H9 (cell line): ENCODE measurements around the gene CDC26. TPM values are rescaled to one million over a fixed set of nuclear protein-coding genes. Genes with fewer than 3 reads are reported as not detected.

Experiments
- DNase-seq: peaks from one replicate; pipeline ENCODE4 v3.0.0-alpha.2; 2017
- H2AFZ ChIP-seq: one replicate; pipeline ENCODE4 v1.6.1; 2013; ENCODE audit warnings: mild to moderate bottlenecking, low read length, control low read depth, moderate library complexity
- H2AK5ac ChIP-seq: 2 replicates; pipeline ENCODE4 v1.6.1; 2013; ENCODE audit warnings: low read length, control low read depth, mixed read lengths; ENCODE audit not compliant: insufficient read length
- H2BK120ac ChIP-seq: one replicate; pipeline ENCODE4 v1.6.1; 2013; ENCODE audit warnings: low read depth, mild to moderate bottlenecking, low read length, control low read depth, inconsistent platforms; ENCODE audit not compliant: poor library complexity, severe bottlenecking
- H2BK12ac ChIP-seq: 2 replicates; pipeline ENCODE4 v1.6.1; 2013; ENCODE audit warnings: low read length, control low read depth, mixed read lengths, low read depth; ENCODE audit not compliant: insufficient read length
- H2BK15ac ChIP-seq: 2 replicates; pipeline ENCODE4 v1.6.1; 2013; ENCODE audit warnings: low read depth, low read length, control low read depth
- H2BK20ac ChIP-seq: one replicate; pipeline ENCODE4 v1.6.1; 2013; ENCODE audit warnings: low read depth, mild to moderate bottlenecking, low read length, control low read depth, inconsistent platforms; ENCODE audit not compliant: poor library complexity, severe bottlenecking
- H2BK5ac ChIP-seq: 2 replicates; pipeline ENCODE4 v1.6.1; 2013; ENCODE audit warnings: low read length, control low read depth, mixed read lengths; ENCODE audit not compliant: insufficient read length
- H3K14ac ChIP-seq: 2 replicates; pipeline ENCODE4 v1.6.1; 2013; ENCODE audit warnings: low read length, control low read depth; ENCODE audit not compliant: insufficient read depth
- H3K18ac ChIP-seq: 2 replicates; pipeline ENCODE4 v1.6.1; 2013; ENCODE audit warnings: low read depth, mild to moderate bottlenecking, mixed read lengths, low read length, control low read depth; ENCODE audit not compliant: insufficient read length
- H3K23ac ChIP-seq: 2 replicates; pipeline ENCODE4 v1.6.1; 2013; ENCODE audit warnings: low read length, control low read depth, mixed read lengths, low read depth; ENCODE audit not compliant: insufficient read length
- H3K23me2 ChIP-seq: 2 replicates; pipeline ENCODE4 v1.6.1; 2013; ENCODE audit warnings: low read depth, mild to moderate bottlenecking, mixed read lengths, low read length, control low read depth; ENCODE audit not compliant: insufficient read length, poor library complexity, severe bottlenecking
- H3K27ac ChIP-seq: 2 replicates; pipeline ENCODE4 v1.5.1; 2013; ENCODE audit warnings: low read length, control low read depth, mixed read lengths, low read depth; ENCODE audit not compliant: insufficient read length
- H3K27me3 ChIP-seq: 2 replicates; pipeline ENCODE4 v1.6.1; 2013; ENCODE audit warnings: low read length, control low read depth, inconsistent platforms; ENCODE audit not compliant: insufficient read depth
- H3K4ac ChIP-seq: 2 replicates; pipeline ENCODE4 v1.6.1; 2013; ENCODE audit warnings: low read depth, mild to moderate bottlenecking, control low read depth, inconsistent platforms, low read length, moderate library complexity
- H3K4me1 ChIP-seq: 2 replicates; pipeline ENCODE4 v1.6.1; 2013; ENCODE audit warnings: low read length, control low read depth, inconsistent platforms; ENCODE audit not compliant: insufficient read depth
- H3K4me2 ChIP-seq: 2 replicates; pipeline ENCODE4 v1.6.1; 2013; ENCODE audit warnings: low read length, control low read depth, mixed read lengths; ENCODE audit not compliant: insufficient read length, insufficient read depth
- H3K56ac ChIP-seq: 2 replicates; pipeline ENCODE4 v1.6.1; 2013; ENCODE audit warnings: low read depth, mild to moderate bottlenecking, mixed read lengths, low read length, control low read depth; ENCODE audit not compliant: insufficient read length
- H3K79me1 ChIP-seq: 2 replicates; pipeline ENCODE4 v1.6.1; 2013; ENCODE audit warnings: low read depth, mild to moderate bottlenecking, moderate library complexity, low read length, control low read depth, inconsistent platforms; ENCODE audit not compliant: insufficient read depth, poor library complexity, severe bottlenecking
- H3K79me2 ChIP-seq: 2 replicates; pipeline ENCODE4 v1.6.1; 2013; ENCODE audit warnings: low read length, control low read depth, inconsistent platforms; ENCODE audit not compliant: insufficient read depth
- H3K9ac ChIP-seq: 2 replicates; pipeline ENCODE4 v1.6.1; 2013; ENCODE audit warnings: low read length, control low read depth, mixed read lengths; ENCODE audit not compliant: insufficient read length; ENCODE audit errors: extremely low read depth
- H3K9me3 ChIP-seq: one replicate; pipeline ENCODE4 v1.6.1; 2013; ENCODE audit warnings: low read depth, low read length, inconsistent platforms; ENCODE audit not compliant: control insufficient read depth
- H3T11ph ChIP-seq: one replicate; pipeline ENCODE4 v1.6.1; 2013; ENCODE audit warnings: mild to moderate bottlenecking, low read length, control low read depth, inconsistent platforms
- H4K20me1 ChIP-seq: one replicate; pipeline ENCODE4 v1.6.1; 2013; ENCODE audit not compliant: control insufficient read depth, insufficient read length, insufficient read depth
- H4K5ac ChIP-seq: 2 replicates; pipeline ENCODE4 v1.6.1; 2013; ENCODE audit warnings: low read depth, mild to moderate bottlenecking, mixed read lengths, low read length, control low read depth; ENCODE audit not compliant: insufficient read length
- H4K8ac ChIP-seq: replicated peaks from 2 replicates; pipeline ENCODE4 v1.6.1; 2013; ENCODE audit warnings: low read length, control low read depth, mixed read lengths, low read depth; ENCODE audit not compliant: insufficient read length
- H4K91ac ChIP-seq: 2 replicates; pipeline ENCODE4 v1.6.1; 2013; ENCODE audit warnings: low read depth, mild to moderate bottlenecking, moderate library complexity, mixed read lengths, low read length, control low read depth; ENCODE audit not compliant: insufficient read length
- H3K27ac Mint-ChIP-seq, 3 experiments: 2 replicates in 2 of 3; 3 replicates in 1 of 3; pipeline ENCODE4 v1.8.0; 2020 to 2021; ENCODE audit warnings: mixed read lengths in 3 of 3, mild to moderate bottlenecking in 1 of 3, moderate library complexity in 1 of 3
- H3K27me3 Mint-ChIP-seq: 2 replicates; pipeline ENCODE4 v1.8.0; 2021; ENCODE audit warnings: low read depth, mild to moderate bottlenecking, moderate library complexity, mixed read lengths
- H3K36me3 Mint-ChIP-seq, 3 experiments: 2 replicates in 2 of 3; 3 replicates in 1 of 3; pipeline ENCODE4 v1.8.0; 2020 to 2021; ENCODE audit warnings: low read depth in 3 of 3, mixed read lengths in 3 of 3; ENCODE audit not compliant: insufficient read depth in 1 of 3
- H3K4me1 Mint-ChIP-seq, 2 experiments: 2 replicates each; pipeline ENCODE4 v1.8.0; 2020; ENCODE audit warnings: mixed read lengths in 2 of 2
- H3K4me3 Mint-ChIP-seq, 2 experiments: 2 replicates in 1 of 2; 3 replicates in 1 of 2; pipeline ENCODE4 v1.8.0; 2020 to 2021; ENCODE audit warnings: mild to moderate bottlenecking in 2 of 2, mixed read lengths in 2 of 2, moderate library complexity in 1 of 2
- H3K9me3 Mint-ChIP-seq, 2 experiments: 2 replicates in 1 of 2; 3 replicates in 1 of 2; pipeline ENCODE4 v1.8.0; 2020; ENCODE audit warnings: mild to moderate bottlenecking in 2 of 2, mixed read lengths in 2 of 2, moderate library complexity in 1 of 2
- WGBS: extraction: QIAGEN DNeasy Blood & Tissue Kit; methylation state at CpG from one replicate; pipeline ENCODE4 v1.1.7; 2013; ENCODE audit warnings: missing lambda C conversion rate, low lambda C conversion rate, mixed read lengths; ENCODE audit not compliant: insufficient read length; ENCODE audit errors: extremely low coverage; 5-methylcytosine and 5-hydroxymethylcytosine counted together
- total RNA-seq: library from RNA; stranded (reverse); gene quantifications from 2 replicates; pipeline ENCODE4 v1.2.1, GENCODE V29; 2021
- TF ChIP-seq, protein P1 (sequence below): fragments of 200-600 bp; sonication (generic); conservative IDR thresholded peaks from 3 replicates; pipeline ENCODE4 v1.8.0; 2021; ENCODE audit warnings: antibody characterized with exemption, mild to moderate bottlenecking

The CDC26 gene
- total RNA-seq, 1 experiment from 2014 or later: 38.6 TPM

DNA sequence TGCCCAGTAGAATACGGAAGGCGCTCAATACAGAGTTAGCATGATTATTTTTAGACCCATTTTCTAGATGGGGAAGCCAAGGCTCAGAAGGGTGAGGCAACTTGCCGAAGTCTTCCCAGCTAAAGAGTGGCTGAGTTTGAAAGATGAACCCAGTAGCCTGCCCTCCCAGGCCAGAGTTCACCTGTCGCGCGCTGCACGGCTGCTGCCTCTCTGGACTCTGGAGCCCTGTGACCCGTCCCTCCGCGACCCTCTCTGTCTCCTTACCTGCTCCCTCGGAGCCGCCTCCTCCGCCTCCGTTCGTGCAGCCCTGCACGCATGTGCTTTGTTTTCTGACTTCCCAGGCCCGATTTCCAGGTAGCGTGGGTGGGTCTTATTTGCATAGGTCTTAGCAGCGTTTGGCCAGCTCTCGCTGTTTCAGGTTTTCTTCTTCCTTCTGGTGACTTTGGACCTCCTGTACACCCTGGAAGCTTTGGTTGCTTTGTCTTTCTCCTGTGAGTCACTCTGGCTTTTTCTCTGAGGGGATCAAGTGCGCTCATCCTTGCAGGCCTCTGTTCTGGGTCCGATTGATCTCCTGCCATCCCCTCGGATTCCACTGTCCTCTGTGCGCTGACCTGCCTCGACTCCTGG, 27.5 kb upstream of the CDC26 start, which contains the start of gene RNF183:
RNF183 (minus strand) TSS at position 585 of the 627 bp plus-strand sequence. CDS start 5,192 bp downstream, outside the sequence.
- no peak within 1 kb of the TSS for H2BK5ac ChIP-seq
- no peaks in the 10 kb centered on the region for H3K27me3 ChIP-seq
- H3K27ac ChIP-seq: no peak within 1 kb of the TSS
- no peak within 1 kb of the TSS for H3K4me2 ChIP-seq
- H2AK5ac ChIP-seq: no peak within 1 kb of the TSS
- no peak within 1 kb of the TSS for H3K18ac ChIP-seq
- Mint-ChIP-seq H3K9me3 (no peaks in the 10 kb centered on the region), H3K4me3 (no peak within 1 kb of the TSS), H3K27me3 (no peaks in the 10 kb centered on the region; the same call in 1 of the 2 replicates), H3K36me3 (no peaks in the 10 kb centered on the region), H3K27ac (peak within 1 kb of the TSS in 1 of 3 experiments; percentile 51; a peak in 1 of 7 replicates), H3K4me1 (peaks cover 13 to 16% of the 10 kb centered on the region in 2 experiments)
- no peak within 1 kb of the TSS for H4K5ac ChIP-seq
- H3K79me2 ChIP-seq: no peaks in the 10 kb centered on the region
- TF ChIP-seq, protein P1, sequence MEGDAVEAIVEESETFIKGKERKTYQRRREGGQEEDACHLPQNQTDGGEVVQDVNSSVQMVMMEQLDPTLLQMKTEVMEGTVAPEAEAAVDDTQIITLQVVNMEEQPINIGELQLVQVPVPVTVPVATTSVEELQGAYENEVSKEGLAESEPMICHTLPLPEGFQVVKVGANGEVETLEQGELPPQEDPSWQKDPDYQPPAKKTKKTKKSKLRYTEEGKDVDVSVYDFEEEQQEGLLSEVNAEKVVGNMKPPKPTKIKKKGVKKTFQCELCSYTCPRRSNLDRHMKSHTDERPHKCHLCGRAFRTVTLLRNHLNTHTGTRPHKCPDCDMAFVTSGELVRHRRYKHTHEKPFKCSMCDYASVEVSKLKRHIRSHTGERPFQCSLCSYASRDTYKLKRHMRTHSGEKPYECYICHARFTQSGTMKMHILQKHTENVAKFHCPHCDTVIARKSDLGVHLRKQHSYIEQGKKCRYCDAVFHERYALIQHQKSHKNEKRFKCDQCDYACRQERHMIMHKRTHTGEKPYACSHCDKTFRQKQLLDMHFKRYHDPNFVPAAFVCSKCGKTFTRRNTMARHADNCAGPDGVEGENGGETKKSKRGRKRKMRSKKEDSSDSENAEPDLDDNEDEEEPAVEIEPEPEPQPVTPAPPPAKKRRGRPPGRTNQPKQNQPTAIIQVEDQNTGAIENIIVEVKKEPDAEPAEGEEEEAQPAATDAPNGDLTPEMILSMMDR: no peak
- H3K23me2 ChIP-seq: no peaks in the 10 kb centered on the region
- no peak within 1 kb of the TSS for H3K4ac ChIP-seq
- H4K20me1 ChIP-seq: no peaks in the 10 kb centered on the region
- no peak within 1 kb of the TSS for H4K91ac ChIP-seq
- no peak within 1 kb of the TSS for H3K56ac ChIP-seq
- no peak within 1 kb of the TSS for H2BK12ac ChIP-seq
- no peak within 1 kb of the TSS for H2BK15ac ChIP-seq
- H3K9me3 ChIP-seq: no peaks in the 10 kb centered on the region
- H3K14ac ChIP-seq: no peak within 1 kb of the TSS
- H4K8ac ChIP-seq: no peak within 1 kb of the TSS
- no peak within 1 kb of the TSS for H3K23ac ChIP-seq
- peak; percentile 36 for DNase-seq
- no peak within 1 kb of the TSS for H2AFZ ChIP-seq
- H2BK120ac ChIP-seq: no peak within 1 kb of the TSS
- WGBS: no CpG with 5 or more reads among the region's 25 CpGs
- H3T11ph ChIP-seq: no peak within 1 kb of the TSS
- H3K4me1 ChIP-seq: no peaks in the 10 kb centered on the region
- H3K9ac ChIP-seq: no peak within 1 kb of the TSS
- no peaks in the 10 kb centered on the region for H3K79me1 ChIP-seq
- H2BK20ac ChIP-seq: no peak within 1 kb of the TSS
